IMR-90 (cell line): ENCODE results near the gene SLC39A11. TPM values are rescaled to one million over a fixed set of nuclear protein-coding genes. Genes with fewer than 3 reads are reported as not detected.

Experiments
- ATAC-seq: fragments of 200-7000 bp; cut with Tn5 transposase; 2 replicates; pipeline ENCODE4 v1.9.1; 2020; ENCODE audit warnings: low read depth, mild to moderate bottlenecking, moderate library complexity
- BruUV-seq: library from RNA; stranded (reverse); fragments of 400-500 nt; replicated peaks from 2 replicates; lab custom pipeline; 2021; lab: Mats Ljungman, UMichigan
- CTCF ChIA-PET: fragments of 300-600 bp; formaldehyde crosslinking; extraction: SDS; loops from one replicate; lab custom pipeline; 2021; ENCODE audit warnings: antibody characterized with exemption; lab: Yijun Ruan, JAX
- POLR2A ChIA-PET: fragments of 300-600 bp; sonication (Branson Sonifier 250); formaldehyde crosslinking; loops from one replicate; lab custom pipeline; 2022; ENCODE audit warnings: antibody characterized with exemption; ENCODE audit not compliant: unreplicated experiment; lab: Charles Lee
- DNase-seq: peaks from one replicate; pipeline ENCODE4 v3.0.0; 2013
- H2AFZ ChIP-seq: replicated peaks from 2 replicates; pipeline ENCODE3; 2013; ENCODE audit warnings: low read length, mild to moderate bottlenecking; ENCODE audit not compliant: poor library complexity
- H2AK5ac ChIP-seq: 2 replicates; pipeline ENCODE4 v1.6.1; 2013; ENCODE audit warnings: low read depth, low read length, inconsistent platforms
- H2AK9ac ChIP-seq: replicated peaks from 2 replicates; pipeline ENCODE3; 2013; ENCODE audit warnings: mild to moderate bottlenecking, low read depth, low read length, moderate library complexity; ENCODE audit not compliant: poor library complexity
- H2BK120ac ChIP-seq: 2 replicates; pipeline ENCODE4 v1.6.1; 2013; ENCODE audit warnings: low read depth, low read length, inconsistent platforms
- H2BK15ac ChIP-seq: 3 replicates; pipeline ENCODE4 v1.6.1; 2013; ENCODE audit warnings: low read depth, low read length, inconsistent platforms
- H2BK20ac ChIP-seq: 2 replicates; pipeline ENCODE4 v1.6.1; 2013; ENCODE audit warnings: low read depth, mild to moderate bottlenecking, inconsistent platforms, low read length, moderate library complexity
- H2BK5ac ChIP-seq: 2 replicates; pipeline ENCODE4 v1.6.1; 2013; ENCODE audit warnings: mild to moderate bottlenecking, low read depth, low read length, inconsistent platforms; ENCODE audit not compliant: poor library complexity, severe bottlenecking
- H3K14ac ChIP-seq: replicated peaks from 2 replicates; pipeline ENCODE4 v1.6.1; 2013; ENCODE audit warnings: low read depth, low read length, inconsistent platforms
- H3K18ac ChIP-seq: 2 replicates; pipeline ENCODE4 v1.6.1; 2013; ENCODE audit warnings: low read depth, low read length, control low read depth
- H3K23ac ChIP-seq: 2 replicates; pipeline ENCODE4 v1.6.1; 2013; ENCODE audit warnings: low read depth, low read length, inconsistent platforms
- H3K27ac ChIP-seq: 2 replicates; pipeline ENCODE4 v1.5.1; 2013; ENCODE audit warnings: mild to moderate bottlenecking, control low read depth, low read length; ENCODE audit not compliant: insufficient read depth
- H3K27me3 ChIP-seq: 2 replicates; pipeline ENCODE4 v1.6.1; 2013; ENCODE audit warnings: low read length; ENCODE audit not compliant: control insufficient read depth, insufficient read depth
- H3K36me3 ChIP-seq: 2 replicates; pipeline ENCODE4 v1.6.1; 2013; ENCODE audit warnings: low read length, mixed read lengths; ENCODE audit not compliant: control insufficient read depth, insufficient read depth
- H3K4ac ChIP-seq: 2 replicates; pipeline ENCODE4 v1.6.1; 2013; ENCODE audit warnings: low read depth, low read length, inconsistent platforms
- H3K4me1 ChIP-seq: 2 replicates; pipeline ENCODE4 v1.6.1; 2013; ENCODE audit warnings: low read length, mixed read lengths; ENCODE audit not compliant: control insufficient read depth, insufficient read depth
- H3K4me2 ChIP-seq: 2 replicates; pipeline ENCODE4 v1.6.1; 2013; ENCODE audit warnings: low read depth, mild to moderate bottlenecking, control low read depth, low read length, moderate library complexity
- H3K4me3 ChIP-seq: 2 replicates; pipeline ENCODE4 v1.5.1; 2013; ENCODE audit warnings: low read depth, mild to moderate bottlenecking, control low read depth, low read length, moderate library complexity; ENCODE audit not compliant: insufficient read depth
- H3K56ac ChIP-seq: 2 replicates; pipeline ENCODE4 v1.6.1; 2013; ENCODE audit warnings: low read length, inconsistent platforms; ENCODE audit not compliant: insufficient read depth; ENCODE audit errors: extremely low read depth
- H3K79me1 ChIP-seq, 2 experiments: 2 replicates each; pipeline ENCODE4 v1.6.1; 2013; ENCODE audit warnings: low read length in 2 of 2, inconsistent platforms in 1 of 2, low read depth in 1 of 2
- H3K9ac ChIP-seq: 2 replicates; pipeline ENCODE4 v1.6.1; 2013; ENCODE audit warnings: low read depth, low read length, control low read depth
- H3K9me1 ChIP-seq: 2 replicates; pipeline ENCODE4 v1.6.1; 2013; ENCODE audit warnings: low read length, inconsistent platforms; ENCODE audit not compliant: insufficient read depth
- H3K9me3 ChIP-seq: 2 replicates; pipeline ENCODE4 v1.6.1; 2013; ENCODE audit warnings: low read length; ENCODE audit not compliant: control insufficient read depth, insufficient read depth
- H4K20me1 ChIP-seq: 2 replicates; pipeline ENCODE4 v1.6.1; 2013; ENCODE audit warnings: low read length, inconsistent platforms; ENCODE audit not compliant: insufficient read depth
- H4K5ac ChIP-seq: 2 replicates; pipeline ENCODE4 v1.6.1; 2013; ENCODE audit warnings: mild to moderate bottlenecking, low read depth, low read length, control low read depth
- H4K8ac ChIP-seq, 2 experiments: 2 replicates each; pipeline ENCODE4 v1.6.1; 2013; ENCODE audit warnings: low read depth in 2 of 2, low read length in 2 of 2, control low read depth in 1 of 2, inconsistent platforms in 1 of 2
- H4K91ac ChIP-seq: 2 replicates; pipeline ENCODE4 v1.6.1; 2013; ENCODE audit warnings: low read depth, low read length, inconsistent platforms; ENCODE audit not compliant: insufficient read depth
- BHLHE40 ChIP-seq: fragments of 150-350 bp; IDR thresholded peaks from 2 replicates; pipeline ENCODE4 v1.6.1; 2016; ENCODE audit warnings: mild to moderate bottlenecking, low read depth, low read length
- CHD1 ChIP-seq: IDR thresholded peaks from 2 replicates; pipeline ENCODE4 v1.6.1; 2012; ENCODE audit warnings: low read depth, low read length, improper control_type of control experiment
- FOS ChIP-seq: fragments of 150-350 bp; IDR thresholded peaks from 2 replicates; pipeline ENCODE4 v1.6.1; 2016; ENCODE audit warnings: low read depth, low read length
- MAFK ChIP-seq: IDR thresholded peaks from 2 replicates; pipeline ENCODE4 v1.6.1; 2012; ENCODE audit warnings: low read depth, low read length, improper control_type of control experiment
- MAZ ChIP-seq: IDR thresholded peaks from 2 replicates; pipeline ENCODE4 v1.6.1; 2012; ENCODE audit warnings: low read depth, mild to moderate bottlenecking, low read length, improper control_type of control experiment, moderate library complexity, borderline replicate concordance
- MXI1 ChIP-seq: IDR thresholded peaks from 2 replicates; pipeline ENCODE4 v1.6.1; 2012; ENCODE audit warnings: low read depth, mild to moderate bottlenecking, low read length, moderate library complexity, borderline replicate concordance
- NFE2L2 ChIP-seq: fragments of 150-350 bp; IDR thresholded peaks from 2 replicates; pipeline ENCODE4 v1.6.1; 2016; ENCODE audit warnings: low read depth, mild to moderate bottlenecking, low read length
- RAD21 ChIP-seq: IDR thresholded peaks from 2 replicates; pipeline ENCODE4 v1.6.1; 2012; ENCODE audit warnings: low read length, improper control_type of control experiment
- RCOR1 ChIP-seq: IDR thresholded peaks from 2 replicates; pipeline ENCODE4 v1.6.1; 2012; ENCODE audit warnings: mild to moderate bottlenecking, low read length, improper control_type of control experiment; ENCODE audit not compliant: insufficient replicate concordance
- RFX5 ChIP-seq: IDR thresholded peaks from 2 replicates; pipeline ENCODE4 v1.8.0; 2012; ENCODE audit warnings: low read depth, mild to moderate bottlenecking, low read length, moderate library complexity
- SMC3 ChIP-seq: fragments of 150-350 bp; IDR thresholded peaks from 2 replicates; pipeline ENCODE4 v1.6.1; 2016; ENCODE audit warnings: low read depth, mild to moderate bottlenecking, antibody characterized with exemption, low read length, moderate library complexity
- WGBS, 2 experiments: methylation state at CpG; one replicate each; pipeline versions ENCODE4 v1.1.5 to v1.1.7; 2013; ENCODE audit warnings: missing lambda C conversion rate in 2 of 2; ENCODE audit not compliant: insufficient read length in 1 of 2; ENCODE audit errors: extremely low coverage in 2 of 2; 5-methylcytosine and 5-hydroxymethylcytosine counted together
- dilution Hi-C: fragments of 300-500 bp; cut with HindIII; formaldehyde crosslinking; loops from one replicate; pipeline ENCODE4 v1.14.3; 2018; ENCODE audit warnings: low sequenced_read_pairs; ENCODE audit not compliant: unreplicated experiment
- in situ Hi-C: fragments of 300-500 bp; cut with MboI; formaldehyde crosslinking; loops from 3 replicates; pipeline ENCODE4 v1.14.3; 2019; ENCODE audit warnings: low sequenced_read_pairs, inconsistent platforms, mixed read lengths
- intact Hi-C: fragments of 100-400 bp; cut with micrococcal nuclease; formaldehyde crosslinking; loops from 2 replicates; pipeline ENCODE4 v1.10.0; 2022
- polyA plus RNA-seq, 3 experiments: library from polyadenylated mRNA; depleted of rRNA; stranded (reverse); fragments of >200 nt; gene quantifications; 2 replicates each; pipeline ENCODE4 v1.2.3, GENCODE V29; 2012; ENCODE audit warnings: low replicate concordance in 1 of 3
- total RNA-seq: library from RNA; depleted of rRNA; stranded (reverse); fragments of >200 nt; gene quantifications from 2 replicates; pipeline ENCODE4 v1.2.3, GENCODE V29; 2012
- TF ChIP-seq, protein P1 (sequence below): conservative IDR thresholded peaks from 2 replicates; pipeline ENCODE4 v1.5.1; 2012; ENCODE audit warnings: mild to moderate bottlenecking, low read depth, low read length, improper control_type of control experiment
- TF ChIP-seq, protein P2 (sequence below): fragments of 150-350 bp; IDR thresholded peaks from 2 replicates; pipeline ENCODE4 v1.6.1; 2017; ENCODE audit warnings: mild to moderate bottlenecking, antibody characterized with exemption, low read length, low read depth
- TF ChIP-seq, protein P3 (sequence below): fragments of 150-350 bp; IDR thresholded peaks from 2 replicates; pipeline ENCODE4 v1.6.1; 2016; ENCODE audit warnings: low read depth, mild to moderate bottlenecking, low read length, moderate library complexity, borderline replicate concordance

The SLC39A11 gene
- total and polyA plus RNA-seq, 2 of the 4 experiments (the other 2 are of a cell fraction), result 8.8 to 14.3 TPM

DNA sequence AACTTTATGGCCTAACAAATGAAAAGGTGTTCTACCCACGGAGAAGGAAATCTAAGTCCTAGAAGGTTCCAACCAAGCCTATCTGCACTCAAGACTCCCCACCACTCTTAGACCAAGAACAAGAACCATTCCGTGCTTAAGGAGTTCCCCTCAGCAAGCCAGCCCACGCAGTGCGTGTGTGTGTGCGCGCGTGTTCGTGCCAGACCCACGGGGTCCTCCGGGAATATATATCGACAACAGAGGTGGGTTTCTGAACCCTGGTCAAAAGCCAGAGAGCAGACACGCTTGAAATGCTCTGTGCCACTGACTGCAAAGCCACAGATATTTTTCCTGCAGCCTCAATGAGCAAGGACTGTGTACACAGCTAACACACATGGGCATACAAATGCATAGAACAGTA, 70.7 kb downstream of the SLC39A11 start:
- intact Hi-C loops, result no loop called here
- no peak overlapping the region for H3K4me3 ChIP-seq
- H4K91ac ChIP-seq, result no peak overlapping the region; the same call in 1 of the 2 replicates
- dilution Hi-C loops, result no loop called here
- H4K20me1 ChIP-seq, result no peaks in the 10 kb centered on the region; the same call in 1 of the 2 replicates
- no peak overlapping the region for H3K27ac ChIP-seq
- H3K9ac ChIP-seq, result no peak overlapping the region
- in situ Hi-C loops, result no loop called here
- H3K27me3 ChIP-seq, result no peaks in the 10 kb centered on the region
- H3K14ac ChIP-seq, result no peak overlapping the region
- H3K79me1 ChIP-seq, result peaks cover 4 to 22% of the 10 kb centered on the region in 2 experiments; a peak in 2 of 4 replicates
- BruUV-seq, result no TSS peak
- no peak overlapping the region for H2AK5ac ChIP-seq
- H3K9me1 ChIP-seq, result peaks cover 5% of the 10 kb centered on the region; the same call in 1 of the 2 replicates
- H4K8ac ChIP-seq, result no peak overlapping the region
- TF ChIP-seq, protein P1, sequence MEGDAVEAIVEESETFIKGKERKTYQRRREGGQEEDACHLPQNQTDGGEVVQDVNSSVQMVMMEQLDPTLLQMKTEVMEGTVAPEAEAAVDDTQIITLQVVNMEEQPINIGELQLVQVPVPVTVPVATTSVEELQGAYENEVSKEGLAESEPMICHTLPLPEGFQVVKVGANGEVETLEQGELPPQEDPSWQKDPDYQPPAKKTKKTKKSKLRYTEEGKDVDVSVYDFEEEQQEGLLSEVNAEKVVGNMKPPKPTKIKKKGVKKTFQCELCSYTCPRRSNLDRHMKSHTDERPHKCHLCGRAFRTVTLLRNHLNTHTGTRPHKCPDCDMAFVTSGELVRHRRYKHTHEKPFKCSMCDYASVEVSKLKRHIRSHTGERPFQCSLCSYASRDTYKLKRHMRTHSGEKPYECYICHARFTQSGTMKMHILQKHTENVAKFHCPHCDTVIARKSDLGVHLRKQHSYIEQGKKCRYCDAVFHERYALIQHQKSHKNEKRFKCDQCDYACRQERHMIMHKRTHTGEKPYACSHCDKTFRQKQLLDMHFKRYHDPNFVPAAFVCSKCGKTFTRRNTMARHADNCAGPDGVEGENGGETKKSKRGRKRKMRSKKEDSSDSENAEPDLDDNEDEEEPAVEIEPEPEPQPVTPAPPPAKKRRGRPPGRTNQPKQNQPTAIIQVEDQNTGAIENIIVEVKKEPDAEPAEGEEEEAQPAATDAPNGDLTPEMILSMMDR, result no peak
- no peak for TF ChIP-seq CHD1
- no peak for TF ChIP-seq SMC3
- TF ChIP-seq, protein P2, sequence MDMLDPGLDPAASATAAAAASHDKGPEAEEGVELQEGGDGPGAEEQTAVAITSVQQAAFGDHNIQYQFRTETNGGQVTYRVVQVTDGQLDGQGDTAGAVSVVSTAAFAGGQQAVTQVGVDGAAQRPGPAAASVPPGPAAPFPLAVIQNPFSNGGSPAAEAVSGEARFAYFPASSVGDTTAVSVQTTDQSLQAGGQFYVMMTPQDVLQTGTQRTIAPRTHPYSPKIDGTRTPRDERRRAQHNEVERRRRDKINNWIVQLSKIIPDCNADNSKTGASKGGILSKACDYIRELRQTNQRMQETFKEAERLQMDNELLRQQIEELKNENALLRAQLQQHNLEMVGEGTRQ, result no peak
- no peak for TF ChIP-seq RCOR1
- no peak for TF ChIP-seq BHLHE40
- TF ChIP-seq RAD21, result no peak
- no peak for TF ChIP-seq RFX5
- TF ChIP-seq NFE2L2, result no peak
- no peak for TF ChIP-seq FOS
- TF ChIP-seq MXI1, result no peak
- TF ChIP-seq MAZ, result no peak
- no peak for TF ChIP-seq MAFK
- TF ChIP-seq, protein P3, sequence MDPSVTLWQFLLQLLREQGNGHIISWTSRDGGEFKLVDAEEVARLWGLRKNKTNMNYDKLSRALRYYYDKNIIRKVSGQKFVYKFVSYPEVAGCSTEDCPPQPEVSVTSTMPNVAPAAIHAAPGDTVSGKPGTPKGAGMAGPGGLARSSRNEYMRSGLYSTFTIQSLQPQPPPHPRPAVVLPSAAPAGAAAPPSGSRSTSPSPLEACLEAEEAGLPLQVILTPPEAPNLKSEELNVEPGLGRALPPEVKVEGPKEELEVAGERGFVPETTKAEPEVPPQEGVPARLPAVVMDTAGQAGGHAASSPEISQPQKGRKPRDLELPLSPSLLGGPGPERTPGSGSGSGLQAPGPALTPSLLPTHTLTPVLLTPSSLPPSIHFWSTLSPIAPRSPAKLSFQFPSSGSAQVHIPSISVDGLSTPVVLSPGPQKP, result no peak
- H3K9me3 ChIP-seq, result peaks cover 2% of the 10 kb centered on the region; the same call in 1 of the 2 replicates
- WGBS, 2 experiments, result no CpG with 5 or more reads among the region's 12 CpGs
- no peak overlapping the region for H2BK15ac ChIP-seq
- no peak overlapping the region for H4K5ac ChIP-seq
- H2BK20ac ChIP-seq, result no peak overlapping the region
- H2BK5ac ChIP-seq, result no peak overlapping the region
- H3K23ac ChIP-seq, result no peak overlapping the region
- no peaks in the 10 kb centered on the region for H3K36me3 ChIP-seq
- DNase-seq, result no peak
- no peak overlapping the region for H3K56ac ChIP-seq
- no peak overlapping the region for H2AFZ ChIP-seq
- H3K4me2 ChIP-seq, result no peak overlapping the region
- POLR2A ChIA-PET, result no interaction called here
- no peak overlapping the region; the same call in 1 of the 2 replicates for H3K4ac ChIP-seq
- no peak for ATAC-seq
- CTCF ChIA-PET, result no interaction called here
- no peak overlapping the region for H2AK9ac ChIP-seq
- peaks cover 6% of the 10 kb centered on the region for H3K4me1 ChIP-seq
- no peak overlapping the region for H3K18ac ChIP-seq
- H2BK120ac ChIP-seq, result no peak overlapping the region
